ENCODE results near the gene KCNH2. TPM values are rescaled to one million over a fixed set of nuclear protein-coding genes. Genes with fewer than 3 reads are reported as not detected.
"Not testable (repeated sequence)": the region's sequence is repeated elsewhere in the genome, so short reads cannot be mapped to it uniquely, and the experiment has no call there.

Gene KCNH2
- not detected in 2 replicates for total RNA-seq

GRCh38 chr7:150978126-150978789 is at the start of gene KCNH2:
TSS of gene KCNH2 (minus strand) at chr7:150978321. CDS start at chr7:150977913, 408 bp downstream.
- no peak for TF ChIP-seq CTCF (IDR thresholded peaks at IDR 0.05; ENCODE audit: extremely low read depth, low read depth, low read length)
- Histone ChIP-seq H3K4me3 (ENCODE audit: insufficient read depth, low read length) (no peak within 1 kb of the TSS), H3K9me3 (ENCODE audit: low read depth, low read length) (no peaks in the 10 kb centered on the region), H3K4me2 (ENCODE audit: insufficient read depth, low read length) (no peak within 1 kb of the TSS), H3K27me3 (ENCODE audit: insufficient read depth, low read length) (peaks cover 51% of the 10 kb centered on the region), H2AFZ (ENCODE audit: low read length) (no peak within 1 kb of the TSS), H4K20me1 (ENCODE audit: insufficient read depth, low read length) (no peaks in the 10 kb centered on the region), H3K79me2 (ENCODE audit: insufficient read depth, low read length) (no peaks in the 10 kb centered on the region), H3K27ac (ENCODE audit: low read depth, low read length) (no peak within 1 kb of the TSS), H3K4me1 (ENCODE audit: insufficient read depth, low read length) (no peaks in the 10 kb centered on the region), H3K36me3 (ENCODE audit: insufficient read depth, low read length) (no peaks in the 10 kb centered on the region)
- DNase-seq (ENCODE audit: insufficient read length, low spot score, missing footprints), result no peak

- peaks cover 17% of the 10 kb centered on the region for H3K27me3 ChIP-seq (ENCODE audit: insufficient read depth, low read length)
- not testable (repeated sequence) for H3K4me1 ChIP-seq (ENCODE audit: insufficient read depth, low read length); H4K20me1 ChIP-seq (ENCODE audit: insufficient read depth, low read length); DNase-seq (ENCODE audit: insufficient read length, low spot score, missing footprints); H3K36me3 ChIP-seq (ENCODE audit: insufficient read depth, low read length); H3K9me3 ChIP-seq (ENCODE audit: low read depth, low read length)
- H2AFZ ChIP-seq (ENCODE audit: low read length), result peak overlapping the region; percentile 92
- H3K4me2 ChIP-seq (ENCODE audit: insufficient read depth, low read length), result peak overlapping the region; percentile 95
- peak overlapping the region; percentile 46 for H3K27ac ChIP-seq (ENCODE audit: low read depth, low read length)
- peaks cover 14% of the 10 kb centered on the region for H3K79me2 ChIP-seq (ENCODE audit: insufficient read depth, low read length)
- H3K4me3 ChIP-seq (ENCODE audit: insufficient read depth, low read length), result peak overlapping the region; percentile 90
Observed at GRCh38 chr7:151027728-151028130, 49.6 kb upstream of the KCNH2 start.

- Histone ChIP-seq H3K4me2 (ENCODE audit: insufficient read depth, low read length) (peak overlapping the region; percentile 95), H3K27me3 (ENCODE audit: insufficient read depth, low read length) (peaks cover 19% of the 10 kb centered on the region), H3K4me3 (ENCODE audit: insufficient read depth, low read length) (peak overlapping the region; percentile 90), H2AFZ (ENCODE audit: low read length) (peak overlapping the region; percentile 92), H3K79me2 (ENCODE audit: insufficient read depth, low read length) (peaks cover 12% of the 10 kb centered on the region)
- H3K36me3 ChIP-seq (ENCODE audit: insufficient read depth, low read length); H4K20me1 ChIP-seq (ENCODE audit: insufficient read depth, low read length); H3K9me3 ChIP-seq (ENCODE audit: low read depth, low read length); DNase-seq (ENCODE audit: insufficient read length, low spot score, missing footprints); H3K4me1 ChIP-seq (ENCODE audit: insufficient read depth, low read length); H3K27ac ChIP-seq (ENCODE audit: low read depth, low read length): not testable (repeated sequence)
Observed at GRCh38 chr7:151026771-151027727, 48.9 kb upstream of the KCNH2 start.

GRCh38 chr7:151025924-151026671 is 48.0 kb upstream of the KCNH2 start:
- no peak for DNase-seq (ENCODE audit: insufficient read length, low spot score, missing footprints)
- H2AFZ ChIP-seq (ENCODE audit: low read length), result no peak overlapping the region

More at GRCh38 chr7:151025924-151026671, 48.0 kb upstream of the KCNH2 start:
- Histone ChIP-seq H3K27me3 (ENCODE audit: insufficient read depth, low read length) (peaks cover 22% of the 10 kb centered on the region), H3K36me3 (ENCODE audit: insufficient read depth, low read length) (no peaks in the 10 kb centered on the region), H3K9me3 (ENCODE audit: low read depth, low read length) (no peaks in the 10 kb centered on the region), H3K4me2 (ENCODE audit: insufficient read depth, low read length) (no peak overlapping the region), H3K4me3 (ENCODE audit: insufficient read depth, low read length) (no peak overlapping the region), H3K4me1 (ENCODE audit: insufficient read depth, low read length) (peaks cover 8% of the 10 kb centered on the region), H3K79me2 (ENCODE audit: insufficient read depth, low read length) (peaks cover 10% of the 10 kb centered on the region), H3K27ac (ENCODE audit: low read depth, low read length) (no peak overlapping the region), H4K20me1 (ENCODE audit: insufficient read depth, low read length) (no peaks in the 10 kb centered on the region)
- no peak for TF ChIP-seq CTCF (IDR thresholded peaks at IDR 0.05; ENCODE audit: extremely low read depth, low read depth, low read length)

Measured in osteoblast (primary cell).